GM12864 (cell line): ENCODE data around the gene AMPH.
A peak's percentile ranks its signal among the peaks of the same experiment; 100 is the strongest.

Experiments
- DNase-seq: peaks from one replicate; pipeline ENCODE4 v3.0.0-alpha.2; 2011; ENCODE audit warnings: low read depth
- H3K4me3 ChIP-seq: 2 replicates; pipeline ENCODE4 v1.5.1; 2011; ENCODE audit warnings: mild to moderate bottlenecking, low read depth, low read length, control low read depth
- TF ChIP-seq, protein P1 (sequence below): IDR thresholded peaks from 2 replicates; pipeline ENCODE4 v1.5.1; 2011; ENCODE audit warnings: low read depth, mild to moderate bottlenecking, moderate library complexity, low read length, control low read depth, inconsistent platforms; ENCODE audit errors: missing control alignments

Gene AMPH

DNA sequence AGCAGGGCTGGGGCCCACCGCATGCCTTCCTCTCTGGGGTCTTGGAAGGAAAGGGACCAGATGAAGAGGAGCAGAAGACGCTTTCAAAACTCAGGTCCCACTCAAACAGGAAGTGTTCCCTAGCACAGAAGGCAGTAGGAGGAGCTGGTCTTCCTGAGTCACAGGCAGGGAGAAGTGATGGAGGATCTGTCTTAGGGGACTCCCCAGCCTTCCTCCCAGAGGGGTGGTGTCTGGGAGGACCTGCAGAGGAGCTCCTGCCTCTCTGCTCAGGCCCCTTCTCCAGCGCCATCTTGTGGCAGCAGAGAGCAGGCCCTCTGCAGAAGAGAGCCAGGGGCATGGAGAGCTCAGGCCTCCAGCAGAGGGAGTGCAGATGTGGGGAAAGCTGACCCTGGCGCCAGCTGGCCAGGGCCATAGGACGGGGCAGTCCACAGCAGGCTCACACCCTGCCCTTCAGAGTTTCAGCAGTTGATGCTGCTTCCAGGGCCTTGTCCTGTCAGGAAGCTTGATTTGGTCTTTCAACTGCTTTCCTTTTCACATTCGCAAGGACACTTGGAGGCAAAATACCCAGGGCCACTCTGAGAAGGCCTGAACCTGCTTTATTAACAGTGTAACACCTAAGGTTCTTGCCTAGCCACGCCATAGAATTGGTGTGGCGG, 295.6 kb downstream of the AMPH start:
- TF ChIP-seq, protein P1, sequence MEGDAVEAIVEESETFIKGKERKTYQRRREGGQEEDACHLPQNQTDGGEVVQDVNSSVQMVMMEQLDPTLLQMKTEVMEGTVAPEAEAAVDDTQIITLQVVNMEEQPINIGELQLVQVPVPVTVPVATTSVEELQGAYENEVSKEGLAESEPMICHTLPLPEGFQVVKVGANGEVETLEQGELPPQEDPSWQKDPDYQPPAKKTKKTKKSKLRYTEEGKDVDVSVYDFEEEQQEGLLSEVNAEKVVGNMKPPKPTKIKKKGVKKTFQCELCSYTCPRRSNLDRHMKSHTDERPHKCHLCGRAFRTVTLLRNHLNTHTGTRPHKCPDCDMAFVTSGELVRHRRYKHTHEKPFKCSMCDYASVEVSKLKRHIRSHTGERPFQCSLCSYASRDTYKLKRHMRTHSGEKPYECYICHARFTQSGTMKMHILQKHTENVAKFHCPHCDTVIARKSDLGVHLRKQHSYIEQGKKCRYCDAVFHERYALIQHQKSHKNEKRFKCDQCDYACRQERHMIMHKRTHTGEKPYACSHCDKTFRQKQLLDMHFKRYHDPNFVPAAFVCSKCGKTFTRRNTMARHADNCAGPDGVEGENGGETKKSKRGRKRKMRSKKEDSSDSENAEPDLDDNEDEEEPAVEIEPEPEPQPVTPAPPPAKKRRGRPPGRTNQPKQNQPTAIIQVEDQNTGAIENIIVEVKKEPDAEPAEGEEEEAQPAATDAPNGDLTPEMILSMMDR: peak; percentile 100
- peak; percentile 65 for DNase-seq
- no peak overlapping the region; the same call in 1 of the 2 replicates for H3K4me3 ChIP-seq

DNA sequence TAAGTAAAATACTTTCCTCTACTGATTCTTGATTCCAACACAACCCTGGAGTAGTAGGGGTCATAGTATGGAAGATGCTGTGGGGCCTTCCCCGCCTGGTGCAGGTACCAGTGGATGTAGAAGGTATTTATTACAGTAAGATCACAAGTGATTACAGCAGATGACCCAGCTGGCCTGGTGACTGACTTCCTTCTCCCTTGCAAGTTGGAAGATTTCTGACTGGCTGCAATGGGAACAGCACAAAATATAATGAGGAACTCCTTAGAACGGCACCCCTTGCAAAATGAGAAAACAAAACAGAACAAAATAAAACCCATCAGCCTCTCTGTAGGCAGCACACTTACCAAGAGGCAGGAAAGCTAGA, 296.1 kb downstream of the AMPH start:
- H3K4me3 ChIP-seq: no peak overlapping the region; the same call in 1 of the 2 replicates
- no peak for DNase-seq
- TF ChIP-seq, protein P1: no peak

DNA sequence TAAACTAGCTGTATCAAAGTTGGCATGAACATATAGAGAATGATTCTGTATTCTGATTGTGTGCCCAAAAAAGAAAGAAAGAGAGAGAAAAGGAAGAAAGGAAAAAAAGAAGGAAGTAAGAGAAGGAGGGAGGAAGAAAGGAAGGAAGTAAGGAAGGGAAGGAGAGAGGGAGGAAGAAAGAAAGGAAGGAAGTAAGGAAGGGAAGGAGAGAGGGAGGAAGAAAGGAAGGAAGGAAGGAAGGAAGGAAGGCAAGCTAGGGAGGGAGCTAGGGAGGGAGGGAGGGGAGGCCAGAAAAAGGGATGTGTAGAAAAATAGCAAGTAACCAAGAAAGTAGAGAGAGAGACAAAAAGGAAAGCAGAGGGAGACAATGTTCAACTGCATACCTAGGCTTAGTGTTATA, 297.0 kb downstream of the AMPH start:
- DNase-seq: no peak
- no peak overlapping the region for H3K4me3 ChIP-seq
- TF ChIP-seq, protein P1: no peak
